BE2C (cell line): Measurements from ENCODE around the gene AGBL3.
"Not testable (repeated sequence)": the region's sequence is repeated elsewhere in the genome, so short reads cannot be mapped to it uniquely, and the experiment has no call there.

Experiments used
- DNase-seq: peaks from one replicate; pipeline ENCODE4 v3.0.0-alpha.2; 2020
- H3K27me3 ChIP-seq: fragments of 250-450 bp; sonication (Bioruptor Pico); 2 replicates; pipeline ENCODE4 v1.5.1; 2020; ENCODE audit warnings: mild to moderate bottlenecking
- H3K36me3 ChIP-seq: fragments of 250-450 bp; sonication (Bioruptor Pico); 2 replicates; pipeline ENCODE4 v1.5.1; 2020; ENCODE audit warnings: mild to moderate bottlenecking
- H3K4me1 ChIP-seq: fragments of 250-450 bp; sonication (Bioruptor Pico); 2 replicates; pipeline ENCODE4 v1.5.1; 2020
- H3K4me3 ChIP-seq: 2 replicates; pipeline ENCODE4 v1.5.1; 2011; ENCODE audit warnings: low read depth, low read length
- H3K9me3 ChIP-seq: fragments of 250-450 bp; sonication (Bioruptor Pico); 2 replicates; pipeline ENCODE4 v1.5.1; 2020
- TF ChIP-seq, protein P1 (sequence below): IDR thresholded peaks from 2 replicates; pipeline ENCODE4 v1.5.1; 2012; ENCODE audit warnings: mild to moderate bottlenecking, low read depth, low read length

Gene AGBL3

DNA sequence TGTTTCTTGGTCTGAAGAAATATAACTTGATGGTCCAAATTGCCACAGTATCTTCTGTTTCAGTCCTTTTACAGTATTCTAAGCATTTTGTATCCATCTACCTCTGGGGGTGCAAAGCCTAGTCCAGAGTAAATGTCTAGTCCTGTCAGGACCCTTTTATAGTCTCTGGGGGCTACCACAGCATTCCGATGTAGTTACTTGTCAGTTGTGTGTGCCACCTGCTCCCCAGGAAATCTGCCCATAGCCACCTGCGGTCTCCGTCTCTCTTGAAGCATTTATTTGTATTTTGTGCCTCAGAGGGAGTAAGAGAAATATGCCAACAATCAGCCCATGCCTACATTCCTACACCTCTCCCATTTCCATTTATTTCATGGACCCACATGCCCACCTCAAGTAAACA, 12.8 kb downstream of the AGBL3 start:
- DNase-seq: no peak
- TF ChIP-seq, protein P1, sequence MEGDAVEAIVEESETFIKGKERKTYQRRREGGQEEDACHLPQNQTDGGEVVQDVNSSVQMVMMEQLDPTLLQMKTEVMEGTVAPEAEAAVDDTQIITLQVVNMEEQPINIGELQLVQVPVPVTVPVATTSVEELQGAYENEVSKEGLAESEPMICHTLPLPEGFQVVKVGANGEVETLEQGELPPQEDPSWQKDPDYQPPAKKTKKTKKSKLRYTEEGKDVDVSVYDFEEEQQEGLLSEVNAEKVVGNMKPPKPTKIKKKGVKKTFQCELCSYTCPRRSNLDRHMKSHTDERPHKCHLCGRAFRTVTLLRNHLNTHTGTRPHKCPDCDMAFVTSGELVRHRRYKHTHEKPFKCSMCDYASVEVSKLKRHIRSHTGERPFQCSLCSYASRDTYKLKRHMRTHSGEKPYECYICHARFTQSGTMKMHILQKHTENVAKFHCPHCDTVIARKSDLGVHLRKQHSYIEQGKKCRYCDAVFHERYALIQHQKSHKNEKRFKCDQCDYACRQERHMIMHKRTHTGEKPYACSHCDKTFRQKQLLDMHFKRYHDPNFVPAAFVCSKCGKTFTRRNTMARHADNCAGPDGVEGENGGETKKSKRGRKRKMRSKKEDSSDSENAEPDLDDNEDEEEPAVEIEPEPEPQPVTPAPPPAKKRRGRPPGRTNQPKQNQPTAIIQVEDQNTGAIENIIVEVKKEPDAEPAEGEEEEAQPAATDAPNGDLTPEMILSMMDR: no peak
- H3K4me3 ChIP-seq: no peak overlapping the region

DNA sequence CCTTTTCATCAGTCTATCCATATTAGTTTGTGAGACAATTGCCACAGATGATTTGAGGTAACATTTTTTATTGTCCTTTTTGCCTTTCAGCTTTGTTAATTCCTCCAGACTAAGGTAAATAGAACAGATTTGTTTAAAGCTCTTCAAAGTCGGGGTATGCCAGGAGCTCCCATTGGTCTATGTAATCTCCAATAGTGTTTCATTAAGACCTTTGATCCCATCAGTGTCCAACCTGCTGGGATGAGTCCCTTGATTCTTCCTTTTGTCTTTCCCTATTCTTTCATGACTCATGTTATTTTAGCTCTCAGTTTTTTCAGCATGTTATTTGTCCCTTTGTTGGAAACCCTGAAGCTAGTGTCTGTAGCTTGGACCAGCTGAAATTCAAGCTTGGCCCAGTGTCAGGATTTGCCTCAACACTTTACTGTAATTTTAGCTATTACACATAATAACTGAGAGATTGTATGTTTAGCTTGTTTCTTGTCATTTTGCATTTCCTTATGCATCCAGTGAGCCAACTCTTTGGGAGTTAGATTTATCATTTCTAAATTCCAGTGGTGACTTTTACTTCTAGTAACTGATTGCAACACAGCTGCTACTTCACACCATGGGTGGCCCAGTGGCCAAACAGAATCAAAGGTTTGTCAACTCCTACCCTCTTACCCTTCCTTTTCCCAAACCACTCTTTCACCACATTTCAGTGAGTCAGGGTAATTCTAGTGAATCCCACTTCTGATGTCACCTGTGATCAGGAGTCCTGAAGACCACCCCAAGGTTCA, 15.3 kb downstream of the AGBL3 start:
- DNase-seq: no peak
- Histone ChIP-seq H3K36me3 (no peaks in the 10 kb centered on the region), H3K4me1 (peaks cover 7% of the 10 kb centered on the region; the same call in 1 of the 2 replicates), H3K4me3 (no peak overlapping the region), H3K27me3 (no peaks in the 10 kb centered on the region), H3K9me3 (no peaks in the 10 kb centered on the region; the same call in 1 of the 2 replicates)
- TF ChIP-seq, protein P1: no peak

More for the DNA sequence above, 12.8 kb downstream of the AGBL3 start:
- H3K27me3 ChIP-seq: no peaks in the 10 kb centered on the region
- no peaks in the 10 kb centered on the region for H3K9me3 ChIP-seq
- peaks cover 14% of the 10 kb centered on the region for H3K4me1 ChIP-seq
- no peaks in the 10 kb centered on the region for H3K36me3 ChIP-seq

DNA sequence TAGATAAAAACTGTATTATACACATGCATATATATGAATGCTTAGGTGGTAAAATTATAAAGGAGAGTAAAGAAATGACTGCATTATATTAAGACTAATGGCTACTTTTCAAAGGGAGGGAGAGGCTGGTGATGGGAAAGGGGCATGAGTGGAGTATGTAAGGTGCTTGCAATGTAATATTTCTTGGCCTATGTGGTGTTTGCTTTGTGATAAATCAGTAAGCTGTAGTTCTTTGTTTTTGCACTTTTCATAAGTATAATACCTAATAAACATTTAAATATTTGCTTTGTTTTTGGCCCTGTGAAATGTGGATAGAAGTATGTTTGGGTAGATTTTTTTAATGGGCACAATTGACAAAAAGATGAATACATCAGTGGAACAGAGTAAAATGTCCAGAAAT, 25.9 kb downstream of the AGBL3 start:
- Histone ChIP-seq H3K36me3 (no peaks in the 10 kb centered on the region), H3K4me1 (peaks cover 4% of the 10 kb centered on the region), H3K9me3 (no peaks in the 10 kb centered on the region), H3K27me3 (no peaks in the 10 kb centered on the region), H3K4me3 (no peak overlapping the region)
- TF ChIP-seq, protein P1: no peak
- DNase-seq: no peak

DNA sequence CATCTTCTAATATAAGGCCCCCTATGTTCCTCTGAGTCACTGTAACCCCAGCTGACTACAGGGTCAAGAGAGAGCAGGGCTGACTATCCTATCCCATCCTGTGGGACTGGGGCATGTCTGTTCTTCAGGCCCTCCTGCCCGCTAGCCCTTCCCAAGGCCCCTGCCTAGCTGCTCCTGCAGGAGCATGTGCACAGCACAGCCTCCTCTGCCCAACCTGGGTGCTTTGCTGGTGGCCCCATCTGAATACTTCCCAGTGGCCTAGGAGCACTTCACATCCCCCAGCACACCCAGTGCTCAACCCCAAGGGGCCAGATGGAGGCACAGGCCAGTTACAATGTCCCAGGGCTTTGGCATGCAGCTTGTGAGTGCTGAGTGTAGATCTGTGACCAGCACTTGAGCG, 37.3 kb downstream of the AGBL3 start:
- TF ChIP-seq, protein P1: no peak
- Histone ChIP-seq H3K4me1 (no peaks in the 10 kb centered on the region), H3K36me3 (no peaks in the 10 kb centered on the region), H3K27me3 (no peaks in the 10 kb centered on the region), H3K9me3 (no peaks in the 10 kb centered on the region), H3K4me3 (no peak overlapping the region)
- DNase-seq: no peak

DNA sequence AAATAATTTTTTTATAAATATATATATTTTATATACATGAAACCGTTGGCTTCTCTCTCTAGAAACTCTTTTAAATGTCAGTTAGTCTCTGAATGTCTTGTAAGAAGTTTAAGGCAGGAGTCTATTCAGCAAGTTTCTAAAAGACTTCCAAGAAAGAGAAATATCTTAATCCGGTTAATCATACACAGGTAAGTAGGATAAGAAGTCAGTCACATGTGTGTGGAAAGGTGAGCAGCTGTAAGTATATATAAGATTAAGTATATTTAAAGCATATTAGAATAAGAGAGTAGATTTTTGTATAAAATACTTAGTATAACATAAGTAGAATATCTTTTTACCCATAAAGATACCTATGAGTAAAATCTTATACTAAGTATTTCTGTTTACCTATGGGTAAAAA, 48.9 kb downstream of the AGBL3 start:
- H3K27me3 ChIP-seq: peaks cover 20% of the 10 kb centered on the region

DNA sequence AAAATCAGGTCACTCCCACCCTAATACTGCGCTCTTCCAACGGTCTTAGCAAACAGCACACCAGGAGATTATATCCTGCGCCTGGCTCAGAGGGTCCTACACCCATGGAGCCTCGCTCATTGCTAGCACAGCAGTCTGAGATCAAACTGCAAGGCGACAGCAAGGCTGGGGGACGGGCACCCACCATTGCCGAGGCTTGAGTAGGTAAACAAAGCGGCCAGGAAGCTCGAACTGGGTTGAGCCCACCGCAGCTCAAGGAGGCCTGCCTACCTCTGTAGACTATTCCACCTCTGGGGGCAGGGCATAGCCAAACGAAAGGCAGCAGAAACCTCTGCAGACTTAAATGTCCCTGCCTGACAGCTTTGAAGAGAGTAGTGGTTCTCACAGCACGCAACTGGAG, 80.7 kb downstream of the AGBL3 start:
- not testable (repeated sequence) for H3K9me3 ChIP-seq, H3K27me3 ChIP-seq, DNase-seq, H3K4me3 ChIP-seq, H3K36me3 ChIP-seq, H3K4me1 ChIP-seq

More for the DNA sequence above, 48.9 kb downstream of the AGBL3 start:
- no peaks in the 10 kb centered on the region for H3K36me3 ChIP-seq
- DNase-seq: no peak
- H3K9me3 ChIP-seq: no peaks in the 10 kb centered on the region
- no peak overlapping the region for H3K4me3 ChIP-seq
- H3K4me1 ChIP-seq: no peaks in the 10 kb centered on the region
- TF ChIP-seq, protein P1: no peak
